AG09309 (cell line): ENCODE data around the gene TBCA.
A peak's percentile ranks its signal among the peaks of the same experiment; 100 is the strongest.

Source experiments
- DNase-seq: peaks from one replicate; pipeline ENCODE4 v3.0.0-alpha.2; 2010; ENCODE audit warnings: low read depth
- H3K4me3 ChIP-seq: 2 replicates; pipeline ENCODE4 v1.5.1; 2011; ENCODE audit warnings: mild to moderate bottlenecking, low read depth, low read length, moderate library complexity; ENCODE audit not compliant: control insufficient read depth
- TF ChIP-seq, protein P1 (sequence below): IDR thresholded peaks from 2 replicates; pipeline ENCODE4 v1.5.1; 2011; ENCODE audit warnings: mild to moderate bottlenecking, low read depth, low read length, inconsistent platforms; ENCODE audit not compliant: insufficient read depth, control insufficient read depth; ENCODE audit errors: missing control alignments

The TBCA gene

DNA sequence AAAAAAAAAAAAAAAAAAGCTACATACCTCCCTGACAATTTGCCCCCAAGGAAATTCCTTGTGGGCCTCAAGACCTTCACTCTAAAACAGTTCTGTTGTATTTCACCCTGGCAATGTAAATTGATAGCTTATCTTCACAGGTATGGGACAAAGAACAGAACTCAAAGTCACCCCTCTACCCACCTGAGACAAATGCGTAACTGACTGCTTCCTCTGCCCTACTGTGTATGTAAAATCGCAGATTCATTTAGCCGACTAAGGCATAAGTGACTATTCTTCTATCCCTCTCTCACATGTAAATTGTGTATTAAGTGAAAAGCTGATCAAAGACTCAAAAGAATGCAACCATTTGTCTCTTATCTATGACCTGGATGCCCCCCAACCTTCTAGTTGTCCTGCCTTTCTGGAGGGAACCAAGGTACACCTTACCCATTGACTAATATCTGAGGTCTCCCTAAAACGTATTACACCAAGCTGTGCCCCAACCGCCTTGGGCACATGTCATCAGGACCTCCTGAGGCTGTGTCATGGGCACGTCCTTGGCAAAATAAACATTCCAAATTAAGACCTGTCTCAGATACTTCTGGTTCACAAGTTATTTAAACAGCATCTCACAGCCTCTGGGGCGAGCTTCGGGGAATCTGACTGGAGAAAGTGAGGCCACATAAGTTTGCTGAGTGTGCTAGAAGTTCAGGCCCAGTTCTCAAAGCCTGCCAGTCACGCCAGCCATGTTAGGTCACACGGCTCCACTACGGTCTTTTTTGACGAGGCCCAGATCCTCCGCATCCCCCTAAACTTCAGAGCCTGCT lies 954 bp downstream of the TBCA start:
- DNase-seq = peak; percentile 8
- peak overlapping the region; percentile 77 for H3K4me3 ChIP-seq
- TF ChIP-seq, protein P1, sequence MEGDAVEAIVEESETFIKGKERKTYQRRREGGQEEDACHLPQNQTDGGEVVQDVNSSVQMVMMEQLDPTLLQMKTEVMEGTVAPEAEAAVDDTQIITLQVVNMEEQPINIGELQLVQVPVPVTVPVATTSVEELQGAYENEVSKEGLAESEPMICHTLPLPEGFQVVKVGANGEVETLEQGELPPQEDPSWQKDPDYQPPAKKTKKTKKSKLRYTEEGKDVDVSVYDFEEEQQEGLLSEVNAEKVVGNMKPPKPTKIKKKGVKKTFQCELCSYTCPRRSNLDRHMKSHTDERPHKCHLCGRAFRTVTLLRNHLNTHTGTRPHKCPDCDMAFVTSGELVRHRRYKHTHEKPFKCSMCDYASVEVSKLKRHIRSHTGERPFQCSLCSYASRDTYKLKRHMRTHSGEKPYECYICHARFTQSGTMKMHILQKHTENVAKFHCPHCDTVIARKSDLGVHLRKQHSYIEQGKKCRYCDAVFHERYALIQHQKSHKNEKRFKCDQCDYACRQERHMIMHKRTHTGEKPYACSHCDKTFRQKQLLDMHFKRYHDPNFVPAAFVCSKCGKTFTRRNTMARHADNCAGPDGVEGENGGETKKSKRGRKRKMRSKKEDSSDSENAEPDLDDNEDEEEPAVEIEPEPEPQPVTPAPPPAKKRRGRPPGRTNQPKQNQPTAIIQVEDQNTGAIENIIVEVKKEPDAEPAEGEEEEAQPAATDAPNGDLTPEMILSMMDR = no peak

DNA sequence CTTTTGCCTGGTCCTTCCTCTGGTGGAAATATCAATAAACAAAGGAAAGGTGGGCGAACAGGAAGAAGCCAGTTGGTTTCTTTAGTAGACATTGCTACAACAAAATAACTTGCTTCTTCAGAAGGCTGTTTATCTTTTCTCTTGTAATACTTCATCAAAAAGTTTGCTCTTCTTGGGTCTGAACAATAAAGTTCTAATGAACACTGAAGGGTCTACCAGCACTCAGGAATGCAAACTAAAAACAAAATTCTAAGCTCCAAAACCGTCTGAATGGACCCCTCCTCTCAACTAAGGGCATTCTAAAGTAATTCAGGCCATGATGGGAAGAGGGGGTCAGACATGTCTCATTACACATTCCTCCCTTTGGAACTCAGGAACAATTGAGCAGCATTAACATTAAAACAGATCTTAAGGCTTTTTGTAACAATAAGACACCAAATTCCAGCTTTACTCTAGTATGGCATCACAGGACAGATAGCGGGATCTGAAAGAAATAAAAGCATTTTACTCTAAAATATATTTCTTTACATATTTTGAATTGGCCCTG lies 2.3 kb downstream of the TBCA start:
- H3K4me3 ChIP-seq = no peak overlapping the region
- TF ChIP-seq, protein P1 = no peak
- DNase-seq = no peak

DNA sequence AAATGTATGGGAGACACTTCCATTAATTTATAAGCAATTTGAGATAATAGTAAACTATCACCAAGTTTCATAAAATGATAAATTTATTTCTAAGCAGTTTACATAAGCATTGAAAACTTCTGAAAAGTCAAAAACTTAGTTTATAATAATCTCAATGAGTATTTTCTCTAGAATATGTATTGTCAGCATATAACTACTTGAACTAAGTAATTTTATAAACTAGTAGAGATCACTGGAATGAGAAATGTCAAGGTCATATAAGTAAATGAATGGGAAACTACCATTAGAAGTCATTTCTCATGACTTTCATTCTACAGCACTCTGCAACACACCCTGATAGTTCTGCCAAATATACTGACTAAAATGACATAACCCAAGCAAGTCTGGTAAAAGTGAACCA lies 3.4 kb downstream of the TBCA start:
- no peak for DNase-seq
- TF ChIP-seq, protein P1 = no peak
- H3K4me3 ChIP-seq = no peak overlapping the region

DNA sequence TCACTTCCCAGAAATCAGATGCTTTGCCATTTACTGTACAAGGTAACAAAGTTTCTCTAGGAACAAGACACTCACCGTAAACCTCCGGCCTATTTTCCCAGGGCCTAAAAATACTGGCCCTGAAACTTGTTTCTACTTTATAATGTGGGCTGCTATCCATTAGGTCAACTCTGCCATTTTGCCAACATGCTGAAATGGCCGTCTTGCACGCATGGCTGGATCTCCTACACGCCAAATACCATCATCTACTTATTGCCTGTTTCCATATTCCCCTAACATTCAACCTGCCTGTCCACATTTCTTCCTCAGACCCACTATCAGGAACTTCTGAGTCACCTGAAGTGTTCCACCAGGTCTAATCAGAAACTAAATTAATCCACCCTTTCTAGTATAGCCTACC lies 4.7 kb downstream of the TBCA start:
- TF ChIP-seq, protein P1 = no peak
- no peak for DNase-seq
- H3K4me3 ChIP-seq = no peak overlapping the region

DNA sequence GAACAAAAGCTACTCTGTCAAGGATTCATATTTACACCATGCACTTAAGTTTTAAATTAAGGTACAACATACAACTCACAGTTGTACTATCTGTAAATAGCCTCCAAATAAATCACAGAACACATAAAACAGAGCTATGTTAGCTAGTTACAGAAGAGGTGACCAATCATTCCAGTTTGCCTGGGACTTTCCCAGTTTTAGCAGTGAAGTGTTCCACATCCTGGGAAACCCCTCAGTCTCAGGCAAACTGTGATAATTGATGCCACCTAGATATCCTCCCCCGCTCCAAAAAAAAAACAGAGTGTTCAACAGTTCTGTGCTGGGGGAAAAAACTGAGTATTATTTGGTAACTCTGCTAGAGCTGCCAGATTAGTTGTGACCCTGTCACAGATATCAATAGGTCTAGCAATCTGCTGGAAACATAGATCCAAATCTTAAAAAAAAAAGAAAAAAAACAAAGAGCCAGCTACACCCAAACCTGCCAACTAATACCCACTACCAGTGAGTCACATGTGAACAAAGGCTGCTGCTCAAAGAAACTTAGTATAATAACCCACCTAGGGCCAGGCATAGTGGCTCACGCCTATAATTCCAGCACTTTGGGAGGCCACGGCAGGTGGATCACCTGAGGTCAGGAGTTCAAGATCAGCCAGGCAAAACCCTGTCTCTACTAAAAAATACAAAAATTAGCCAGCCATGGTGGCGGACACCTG lies 5.7 kb downstream of the TBCA start:
- no peak for DNase-seq
- H3K4me3 ChIP-seq = no peak overlapping the region
- TF ChIP-seq, protein P1 = no peak

DNA sequence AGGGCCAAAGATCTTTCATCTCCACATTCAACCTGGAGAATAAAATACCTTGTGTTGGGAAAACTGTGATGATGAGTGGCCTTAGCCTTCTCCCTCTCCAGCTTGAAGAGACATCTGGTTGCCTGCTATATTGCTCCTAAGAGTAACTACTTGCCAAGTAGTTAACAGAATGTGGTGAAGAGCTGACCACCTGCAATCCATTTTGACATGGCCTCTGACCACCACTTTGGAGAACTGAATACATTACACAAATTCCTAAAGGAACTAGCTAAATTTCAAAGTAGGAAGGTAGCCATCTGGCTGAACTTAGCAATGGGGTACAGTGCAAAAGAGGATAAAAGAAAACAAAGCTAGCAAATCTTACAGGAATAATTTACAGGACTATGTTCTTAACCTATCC lies 7.2 kb downstream of the TBCA start:
- H3K4me3 ChIP-seq = no peak overlapping the region

More for the DNA sequence above, 7.2 kb downstream of the TBCA start:
- no peak for DNase-seq
- TF ChIP-seq, protein P1 = no peak
